ENCODE measurements around the gene DYNLT2.

DNA sequence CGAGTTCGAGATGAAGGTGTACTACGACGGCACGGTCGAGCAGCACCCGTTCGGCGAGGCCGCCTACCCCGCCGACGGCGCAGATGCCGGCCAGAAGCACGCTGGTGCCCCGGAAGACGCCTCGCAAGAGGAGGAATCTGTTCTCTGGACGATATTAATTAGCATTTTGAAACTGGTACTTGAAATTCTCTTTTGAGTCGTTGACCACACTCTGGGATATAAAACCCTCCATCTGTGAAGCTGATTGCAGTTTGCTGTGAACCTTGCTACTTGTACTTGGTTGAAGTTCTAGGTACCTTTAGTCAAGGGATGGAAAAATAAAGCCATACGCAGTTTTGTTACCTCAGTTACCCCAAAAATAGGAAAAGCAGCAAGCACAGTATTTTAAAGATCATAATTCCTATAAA, 48.5 kb downstream of the DYNLT2 start:
- TF ChIP-seq POLR2A (IDR thresholded peaks at IDR 0.05), result no peak
- no peak for TF ChIP-seq EP300 (IDR thresholded peaks at IDR 0.05)

Data from tibial nerve (tissue), 3 donors.